Epithelial cell of prostate (primary cell): ENCODE results near the gene LRCH4.
"Not testable (repeated sequence)": the region's sequence is repeated elsewhere in the genome, so short reads cannot be mapped to it uniquely, and the experiment has no call there.

ENCODE experiments used
- DNase-seq: peaks from one replicate; pipeline ENCODE4 v3.0.0-alpha.2; 2011; ENCODE audit warnings: low read depth, low spot score
- H3K27ac ChIP-seq: fragments of 450-650 bp; 2 replicates; pipeline ENCODE4 v1.5.1; 2017; ENCODE audit warnings: mild to moderate bottlenecking

Gene LRCH4

DNA sequence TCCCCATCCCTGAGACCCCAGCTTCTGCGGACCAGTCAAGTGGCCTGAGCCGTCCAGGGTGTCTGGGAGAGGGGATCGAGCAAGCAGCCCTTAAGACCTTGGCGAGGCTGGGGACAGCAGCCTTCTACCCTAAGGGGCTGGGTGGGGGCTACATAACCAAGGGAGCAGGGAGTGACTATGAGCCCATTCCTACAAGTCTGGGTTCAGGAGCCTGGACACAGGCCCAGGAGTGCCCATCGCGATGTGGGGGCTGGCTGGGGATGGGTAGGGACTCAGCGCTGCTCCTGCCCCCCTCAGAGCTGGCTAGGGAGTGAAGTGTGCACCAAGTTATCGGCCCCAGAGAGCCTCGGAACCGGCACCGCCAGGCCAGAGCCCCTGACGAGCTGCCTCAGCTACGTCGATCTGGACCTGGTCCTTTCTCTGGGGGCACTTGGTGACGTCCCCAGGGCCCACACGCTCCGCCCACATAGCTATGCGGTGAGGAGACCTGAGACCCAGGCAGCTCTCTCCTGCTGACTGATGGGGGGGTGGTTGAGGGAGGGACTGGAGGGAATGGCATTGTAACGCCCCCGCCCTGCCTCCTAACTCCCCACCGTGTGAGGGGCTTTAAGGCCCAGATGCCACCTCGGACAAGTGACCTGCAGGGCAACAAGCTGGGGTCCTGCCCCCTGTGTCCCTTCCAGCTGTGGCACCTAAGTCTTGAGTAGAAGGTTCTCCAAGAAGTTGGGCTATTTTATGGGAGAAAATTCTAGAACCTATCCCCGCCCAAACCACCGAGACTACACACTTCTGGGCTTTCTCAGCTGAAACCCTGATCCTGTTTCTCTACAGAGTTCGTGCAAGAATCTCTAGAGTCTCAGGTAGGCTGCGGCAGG, 14.7 kb downstream of the LRCH4 start:
- DNase-seq: no peak
- no peak overlapping the region for H3K27ac ChIP-seq

DNA sequence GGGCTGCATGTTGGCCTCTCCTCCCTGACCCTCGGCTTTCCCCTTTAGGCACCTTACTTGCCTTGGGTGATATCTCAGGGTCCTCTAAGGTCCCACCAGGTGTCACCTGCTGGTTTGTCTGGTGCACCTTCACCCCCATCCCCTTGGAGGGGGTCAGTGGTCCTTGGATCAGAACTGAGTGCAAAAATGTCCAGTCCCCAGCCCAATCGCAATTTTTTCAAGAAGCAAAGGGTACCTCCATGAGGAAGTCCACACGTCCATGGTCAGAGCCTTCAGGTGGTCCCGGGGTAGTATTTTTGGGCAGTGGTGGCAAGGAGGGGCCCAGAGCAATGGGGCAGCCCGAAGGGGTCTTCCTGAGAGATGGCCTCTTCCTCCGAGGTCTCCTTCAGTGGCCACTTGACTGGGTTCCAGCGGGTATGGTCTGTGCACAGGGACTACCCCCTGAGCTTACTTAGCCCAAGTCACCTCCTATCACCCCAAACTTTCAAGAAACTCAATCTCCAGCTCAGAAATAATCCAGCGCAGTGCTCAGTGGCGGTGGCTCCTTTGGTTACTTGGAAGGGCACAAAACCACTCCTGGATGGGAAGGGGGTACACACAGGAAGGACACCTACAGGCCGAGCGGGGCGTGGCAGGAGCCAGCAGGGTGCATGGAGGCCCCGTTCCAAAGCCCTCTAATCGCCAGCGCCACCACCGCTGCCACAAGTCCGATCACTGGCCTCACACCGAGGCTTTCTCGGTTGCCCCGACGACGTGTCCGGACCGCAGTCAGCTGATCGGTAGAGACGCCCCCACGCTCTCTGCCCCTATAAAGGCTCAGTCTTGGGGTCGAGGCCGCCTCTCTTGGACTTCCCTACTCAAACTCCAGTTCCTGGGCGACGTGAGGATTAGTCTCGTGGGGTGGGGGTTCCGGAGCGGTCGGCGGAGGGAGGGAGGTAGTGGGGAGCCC, 16.8 kb downstream of the LRCH4 start:
- H3K27ac ChIP-seq: no peak overlapping the region
- DNase-seq: no peak

DNA sequence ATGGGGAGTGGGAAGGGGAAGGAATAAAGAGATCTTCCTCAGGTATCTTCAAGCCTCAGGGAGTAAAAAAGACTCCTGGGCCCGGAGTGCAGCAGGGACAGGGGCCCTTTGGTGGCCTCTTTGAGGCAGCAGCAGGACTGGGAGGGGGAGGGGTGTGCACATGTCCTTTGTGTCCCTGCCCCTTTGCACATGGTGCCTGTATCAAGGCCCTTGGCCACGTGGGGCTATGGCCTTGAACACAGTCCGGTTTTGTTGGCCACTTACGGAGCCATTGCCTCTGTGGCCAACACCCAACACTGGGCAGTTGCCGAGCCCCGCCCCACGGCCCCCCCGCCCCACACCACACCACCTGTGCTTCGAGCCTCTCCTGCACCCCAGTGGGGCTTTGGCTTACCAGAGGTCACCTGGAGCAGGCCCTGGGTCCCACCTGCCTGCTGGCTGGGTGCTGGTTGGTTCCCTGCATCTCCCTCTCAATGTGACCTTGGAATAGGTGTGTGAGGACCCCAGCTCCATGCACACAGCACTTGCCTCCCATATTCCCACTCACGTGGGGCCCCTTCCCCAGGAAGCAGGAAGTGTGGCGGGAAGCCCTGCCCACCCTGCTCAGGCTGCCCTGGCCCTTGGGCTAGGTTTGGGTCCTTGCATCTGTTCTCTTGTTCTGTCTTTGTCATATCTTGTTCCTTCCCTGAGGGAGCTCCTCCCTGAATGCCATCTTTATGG, 17.6 kb downstream of the LRCH4 start:
- no peak overlapping the region for H3K27ac ChIP-seq
- no peak for DNase-seq

DNA sequence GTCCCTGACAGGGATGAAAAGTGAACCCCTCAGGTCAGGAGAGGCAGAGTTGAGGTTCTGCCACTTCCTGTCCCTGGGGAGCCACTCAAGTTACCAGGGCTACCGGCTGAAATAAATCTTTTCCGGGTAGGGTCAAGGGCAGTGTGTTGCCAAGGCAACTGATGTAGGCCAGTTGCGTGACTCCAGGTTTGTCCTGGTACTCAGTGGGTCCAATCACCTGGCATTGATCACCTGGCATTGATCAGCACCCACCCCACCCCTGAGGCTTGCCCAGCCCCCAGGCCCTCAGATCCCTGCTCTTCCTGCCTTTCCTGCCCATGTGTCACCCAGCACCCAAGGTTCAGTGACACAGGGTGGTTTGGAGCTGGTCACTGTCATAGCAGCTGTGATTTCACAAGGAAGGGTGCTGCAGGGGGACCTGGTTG, 18.2 kb downstream of the LRCH4 start:
- no peak for DNase-seq
- no peak overlapping the region for H3K27ac ChIP-seq

GRCh38 chr7:100567031-100567730, 18.7 kb downstream of the LRCH4 start:
- no peak overlapping the region for H3K27ac ChIP-seq

GRCh38 chr7:100566018-100566531, 19.9 kb downstream of the LRCH4 start:
- no peak overlapping the region for H3K27ac ChIP-seq
- no peak for DNase-seq

More at GRCh38 chr7:100567031-100567730, 18.7 kb downstream of the LRCH4 start:
- DNase-seq: no peak

DNA sequence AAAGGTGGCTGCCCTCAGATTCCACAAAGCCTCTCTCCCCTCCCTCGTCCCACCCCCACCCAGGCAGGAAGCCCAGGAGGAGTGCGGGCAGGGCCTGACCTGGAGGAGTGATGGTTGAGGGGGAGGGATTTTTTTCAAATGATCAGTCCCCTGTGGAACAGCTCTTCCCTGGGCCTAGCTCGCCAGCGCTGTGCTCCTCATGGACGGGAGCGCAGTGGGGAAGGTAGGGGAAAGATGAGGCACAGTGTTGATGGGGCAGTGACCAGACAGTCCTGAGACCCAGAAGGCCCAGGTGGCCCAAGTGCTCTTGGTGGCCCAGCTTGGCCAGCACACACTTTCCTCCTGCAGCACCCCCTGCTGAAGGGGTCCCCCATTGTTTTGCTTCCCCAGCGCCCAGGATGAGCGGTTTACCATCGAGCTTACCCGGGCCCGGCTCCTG, 20.8 kb downstream of the LRCH4 start:
- H3K27ac ChIP-seq: no peak overlapping the region
- no peak for DNase-seq

- H3K27ac ChIP-seq, DNase-seq: not testable (repeated sequence)
These were observed 21.5 kb downstream of the LRCH4 start for GRCh38 chr7:100564405-100564804.

DNA sequence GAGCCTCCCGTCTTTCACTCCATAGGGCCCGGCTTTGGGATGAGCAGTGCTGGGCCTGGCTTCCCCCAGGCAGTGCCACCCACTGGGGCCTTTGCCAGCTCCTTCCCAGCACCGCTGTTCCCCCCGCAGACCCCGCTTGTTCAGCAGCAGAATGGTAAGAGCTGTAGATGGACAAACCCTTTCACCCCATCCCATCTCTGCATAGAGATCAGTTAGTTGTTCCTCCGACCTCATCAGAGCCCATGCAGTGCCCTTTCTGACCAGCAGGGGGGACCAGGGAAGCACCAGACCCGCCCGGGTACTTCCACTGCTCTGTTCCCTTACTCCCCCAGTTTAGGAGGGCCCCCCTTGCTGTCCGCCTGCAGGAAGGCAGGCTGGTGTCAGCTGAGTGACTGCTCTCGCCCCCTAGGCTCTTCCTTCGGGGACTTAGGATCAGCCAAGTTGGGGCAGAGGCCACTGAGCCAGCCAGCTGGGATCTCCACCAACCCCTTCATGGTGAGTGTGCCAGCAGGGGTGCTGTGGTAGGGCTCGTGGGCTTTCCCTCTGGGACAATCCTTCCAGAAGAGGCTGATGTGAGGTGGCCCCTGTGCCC, 22.0 kb downstream of the LRCH4 start:
- no peak for DNase-seq
- no peak overlapping the region for H3K27ac ChIP-seq

DNA sequence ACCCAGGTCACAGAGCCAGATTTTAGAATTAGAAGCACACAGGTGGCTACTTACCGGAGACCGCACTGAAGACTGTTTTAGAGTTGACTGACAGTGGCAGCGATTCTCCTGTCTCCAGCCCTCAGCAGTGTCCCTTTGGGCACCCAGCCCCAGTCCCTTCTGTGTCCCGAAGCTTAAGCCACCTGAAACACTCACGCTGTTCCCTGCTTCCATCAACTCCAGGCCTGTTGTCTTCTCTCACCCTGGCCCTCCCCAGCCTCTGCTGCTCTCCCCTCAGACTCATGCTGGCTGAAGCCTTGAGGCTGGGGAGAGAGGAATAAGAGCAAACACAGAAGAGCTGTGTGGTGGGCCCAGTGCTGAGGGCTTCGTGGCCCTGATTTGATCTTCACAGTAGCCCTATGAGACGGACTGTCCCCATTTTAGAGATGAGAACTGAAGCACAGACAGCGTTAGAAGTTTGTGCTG, 22.8 kb downstream of the LRCH4 start:
- H3K27ac ChIP-seq: no peak overlapping the region

GRCh38 chr7:100562195-100563099, 23.5 kb downstream of the LRCH4 start:
- no peak for DNase-seq
- H3K27ac ChIP-seq: no peak overlapping the region

More for the DNA sequence above, 22.8 kb downstream of the LRCH4 start:
- DNase-seq: no peak

GRCh38 chr7:100561491-100562194, 24.3 kb downstream of the LRCH4 start:
- H3K27ac ChIP-seq: no peak overlapping the region
- DNase-seq: no peak

DNA sequence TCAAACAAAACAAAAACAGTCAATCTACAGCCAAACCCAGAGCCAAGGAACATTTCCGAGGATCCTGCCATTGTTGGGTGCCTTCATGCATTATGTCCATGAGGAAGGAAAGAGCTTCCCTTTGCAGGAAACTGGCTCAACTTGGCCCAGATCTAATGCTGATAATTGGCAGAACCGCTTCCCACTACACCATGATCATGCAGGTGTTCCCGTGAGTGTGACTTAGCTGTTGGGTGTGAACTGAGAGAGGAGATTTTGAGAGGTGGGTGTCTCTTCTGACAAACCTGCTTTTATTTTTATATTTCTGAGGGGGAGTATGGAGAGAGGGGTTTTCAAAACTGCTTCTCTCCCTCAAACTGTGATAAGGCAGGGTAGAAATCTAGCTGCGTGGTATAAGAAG, 26.8 kb downstream of the LRCH4 start:
- H3K27ac ChIP-seq: no peak overlapping the region
- no peak for DNase-seq

DNA sequence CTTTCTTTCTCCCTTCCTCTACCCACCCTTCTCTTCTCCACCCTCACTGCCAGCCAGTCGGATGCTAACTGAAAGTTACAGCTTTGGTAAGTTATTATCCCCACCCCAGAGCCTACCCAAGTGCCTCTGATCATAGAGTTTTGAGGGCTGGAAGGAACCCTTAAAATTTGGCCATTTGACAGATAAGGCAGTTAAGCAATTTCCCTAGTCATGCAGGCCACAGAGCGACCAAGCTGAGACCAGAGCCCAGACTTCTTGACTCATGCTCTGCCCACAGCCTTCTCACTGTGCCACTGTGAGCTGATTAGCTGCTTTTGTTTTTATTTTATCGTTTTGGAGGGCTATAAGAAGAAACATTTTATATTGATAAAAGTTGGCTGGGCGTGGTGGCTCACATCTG, 29.4 kb downstream of the LRCH4 start:
- no peak for DNase-seq
- no peak overlapping the region for H3K27ac ChIP-seq

GRCh38 chr7:100555701-100556100, 30.2 kb downstream of the LRCH4 start:
- DNase-seq: no peak
- H3K27ac ChIP-seq: no peak overlapping the region

DNA sequence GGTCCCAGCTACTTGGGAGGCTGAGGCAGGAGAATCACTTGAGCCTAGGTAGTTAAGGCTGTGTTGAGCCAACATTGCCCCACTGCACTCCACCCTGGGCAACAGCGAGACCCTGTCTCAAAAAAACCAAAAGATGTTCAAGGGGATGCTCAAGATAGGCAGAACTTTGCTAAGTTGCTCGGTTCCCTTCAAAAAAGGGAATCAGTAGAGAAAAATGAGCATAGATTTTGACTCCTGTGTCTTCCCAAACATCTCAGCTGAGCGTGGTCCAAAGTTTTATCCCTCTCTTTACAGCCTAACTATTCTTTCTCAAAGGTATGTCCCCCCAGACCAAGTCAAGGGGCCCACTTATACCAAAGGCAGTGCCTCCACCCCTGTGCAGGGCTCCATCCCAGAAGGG, 32.9 kb downstream of the LRCH4 start:
- no peak overlapping the region for H3K27ac ChIP-seq
- DNase-seq: no peak

DNA sequence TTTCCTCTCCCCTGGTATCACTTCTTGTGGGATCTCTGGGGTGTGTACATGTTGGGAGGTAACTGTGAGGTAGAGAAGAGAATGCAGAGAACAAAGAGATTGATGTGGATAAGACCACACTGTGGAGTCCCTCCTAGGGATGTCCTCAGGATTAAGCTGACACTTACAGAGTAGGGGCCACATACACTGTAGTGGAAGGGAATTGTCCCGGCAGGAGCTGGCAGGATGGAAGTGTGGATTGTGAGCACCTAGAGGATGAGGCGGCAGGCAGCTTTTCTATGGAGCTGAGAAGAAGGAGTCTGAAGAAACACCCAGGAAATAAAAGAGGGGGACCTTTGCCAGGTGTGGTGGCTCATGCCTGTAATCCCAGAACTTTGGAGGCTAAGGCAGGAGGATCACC, 33.4 kb downstream of the LRCH4 start:
- no peak for DNase-seq
- no peak overlapping the region for H3K27ac ChIP-seq
